A549 (cell line): ENCODE results near the gene ZNF534.

Experiments used
- CBX2 ChIP-seq: fragments of 200-600 bp; sonication (generic); IDR thresholded peaks from 2 replicates; pipeline ENCODE4 v1.6.1; 2016; ENCODE audit warnings: low read depth, mild to moderate bottlenecking, borderline replicate concordance
- CHD4 ChIP-seq: fragments of 200-600 bp; sonication (generic); IDR thresholded peaks from 2 replicates; pipeline ENCODE4 v1.6.1; 2016; ENCODE audit warnings: antibody characterized with exemption, mild to moderate bottlenecking, borderline replicate concordance
- HMGXB4 ChIP-seq: fragments of 250-450 bp; sonication (Bioruptor Pico); IDR thresholded peaks from 2 replicates; pipeline ENCODE4 v1.5.0; 2021; ENCODE audit warnings: mild to moderate bottlenecking, moderate library complexity, borderline replicate concordance
- HOXB13 ChIP-seq: fragments of 250-450 bp; sonication (Bioruptor Pico); IDR thresholded peaks from 2 replicates; pipeline ENCODE4 v1.5.0; 2020; ENCODE audit warnings: low read depth, mild to moderate bottlenecking, moderate library complexity
- MAZ ChIP-seq: fragments of 150-350 bp; IDR thresholded peaks from 2 replicates; pipeline ENCODE4 v1.6.1; 2014; ENCODE audit warnings: antibody characterized with exemption, low read depth, low read length, borderline replicate concordance
- POLR2A ChIP-seq: IDR thresholded peaks from 2 replicates; pipeline ENCODE4 v1.6.1; 2012; ENCODE audit warnings: mild to moderate bottlenecking, low read length
- SREBF2 ChIP-seq: fragments of 450-650 bp; IDR thresholded peaks from 2 replicates; pipeline ENCODE4 v1.6.1; 2014; ENCODE audit warnings: mild to moderate bottlenecking, moderate library complexity
- USF2 ChIP-seq: fragments of 450-650 bp; IDR thresholded peaks from 2 replicates; pipeline ENCODE4 v1.6.1; 2014; ENCODE audit warnings: antibody characterized with exemption
- TF ChIP-seq, protein P1 (sequence below): fragments of >200 bp; sonication (Bioruptor Twin); formaldehyde crosslinking; IDR thresholded peaks from 3 replicates; pipeline ENCODE4 v1.5.1; 2016

- TF ChIP-seq CBX2 (no peak), SREBF2 (no peak), MAZ (no peak), HOXB13 (CRISPR knock-in tag) (no peak), USF2 (no peak), HMGXB4 (CRISPR knock-in tag) (no peak), CHD4 (no peak), POLR2A (no peak)
- TF ChIP-seq, protein P1, sequence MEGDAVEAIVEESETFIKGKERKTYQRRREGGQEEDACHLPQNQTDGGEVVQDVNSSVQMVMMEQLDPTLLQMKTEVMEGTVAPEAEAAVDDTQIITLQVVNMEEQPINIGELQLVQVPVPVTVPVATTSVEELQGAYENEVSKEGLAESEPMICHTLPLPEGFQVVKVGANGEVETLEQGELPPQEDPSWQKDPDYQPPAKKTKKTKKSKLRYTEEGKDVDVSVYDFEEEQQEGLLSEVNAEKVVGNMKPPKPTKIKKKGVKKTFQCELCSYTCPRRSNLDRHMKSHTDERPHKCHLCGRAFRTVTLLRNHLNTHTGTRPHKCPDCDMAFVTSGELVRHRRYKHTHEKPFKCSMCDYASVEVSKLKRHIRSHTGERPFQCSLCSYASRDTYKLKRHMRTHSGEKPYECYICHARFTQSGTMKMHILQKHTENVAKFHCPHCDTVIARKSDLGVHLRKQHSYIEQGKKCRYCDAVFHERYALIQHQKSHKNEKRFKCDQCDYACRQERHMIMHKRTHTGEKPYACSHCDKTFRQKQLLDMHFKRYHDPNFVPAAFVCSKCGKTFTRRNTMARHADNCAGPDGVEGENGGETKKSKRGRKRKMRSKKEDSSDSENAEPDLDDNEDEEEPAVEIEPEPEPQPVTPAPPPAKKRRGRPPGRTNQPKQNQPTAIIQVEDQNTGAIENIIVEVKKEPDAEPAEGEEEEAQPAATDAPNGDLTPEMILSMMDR = no peak
Observed at GRCh38 chr19:52410276-52410675, 18.7 kb upstream of the ZNF534 start.
